Right atrium auricular region (tissue), 2 donors: ENCODE results near the gene REV3L. TPM values are rescaled to one million over a fixed set of nuclear protein-coding genes. Genes with fewer than 3 reads are reported as not detected.

Source experiments
- DNase-seq: peaks from one replicate; pipeline ENCODE4 v3.0.0-alpha.2; 2019; ENCODE audit warnings: low spot score
- H3K27ac ChIP-seq, 2 donors: fragments of 200-600 bp; sonication (generic); 1 replicate in 1 of 2; 2 replicates in 1 of 2; pipeline ENCODE4 v1.5.1; 2016 to 2019
- H3K27me3 ChIP-seq, 2 donors: fragments of 200-600 bp; sonication (generic); one replicate each; pipeline versions ENCODE4 v1.5.1 to v1.6.0; 2017 to 2019
- H3K36me3 ChIP-seq: fragments of 200-600 bp; sonication (generic); one replicate; pipeline ENCODE4 v1.5.1; 2016
- H3K4me1 ChIP-seq, 2 donors: fragments of 200-600 bp; sonication (generic); one replicate each; pipeline versions ENCODE4 v1.5.1 to v1.6.0; 2017 to 2019
- H3K4me3 ChIP-seq, 2 donors: fragments of 200-600 bp; sonication (generic); 1 replicate in 1 of 2; 2 replicates in 1 of 2; pipeline ENCODE4 v1.5.1; 2017 to 2019; ENCODE audit warnings: mild to moderate bottlenecking in 1 of 2, moderate library complexity in 1 of 2
- H3K9me3 ChIP-seq, 2 donors: fragments of 200-600 bp; sonication (generic); one replicate each; pipeline ENCODE4 v1.5.1; 2019
- CTCF ChIP-seq, 2 donors: fragments of 200-600 bp; sonication (generic); IDR thresholded peaks; one replicate each; pipeline ENCODE4 v1.5.1; 2019; ENCODE audit warnings: antibody characterized with exemption in 2 of 2
- total RNA-seq, 2 donors: library from RNA; depleted of rRNA; stranded (reverse); fragments of >200 nt; gene quantifications; one replicate each; pipeline ENCODE4 v1.1.0, GENCODE V29; 2016

REV3L gene
- total RNA-seq, 2 donors from 2014 or later: 14.5 to 34.2 TPM

GRCh38 chr6:111439171-111439570 is 43.8 kb downstream of the REV3L start:
- Histone ChIP-seq H3K27me3 (no peaks in the 10 kb centered on the region), H3K9me3 (no peaks in the 10 kb centered on the region), H3K36me3 (no peaks in the 10 kb centered on the region), H3K4me1 (no peaks in the 10 kb centered on the region), H3K4me3 (no peak overlapping the region), H3K27ac (no peak overlapping the region)
- DNase-seq: no peak
- TF ChIP-seq CTCF (IDR thresholded peaks at IDR 0.05): no peak

GRCh38 chr6:111437573-111437972 is 45.4 kb downstream of the REV3L start:
- H3K27ac ChIP-seq: no peak overlapping the region
- H3K4me1 ChIP-seq: no peaks in the 10 kb centered on the region
- no peak for TF ChIP-seq CTCF (IDR thresholded peaks at IDR 0.05)
- no peaks in the 10 kb centered on the region for H3K27me3 ChIP-seq
- no peaks in the 10 kb centered on the region for H3K36me3 ChIP-seq
- no peaks in the 10 kb centered on the region for H3K9me3 ChIP-seq
- H3K4me3 ChIP-seq: no peak overlapping the region
- DNase-seq: no peak

DNA sequence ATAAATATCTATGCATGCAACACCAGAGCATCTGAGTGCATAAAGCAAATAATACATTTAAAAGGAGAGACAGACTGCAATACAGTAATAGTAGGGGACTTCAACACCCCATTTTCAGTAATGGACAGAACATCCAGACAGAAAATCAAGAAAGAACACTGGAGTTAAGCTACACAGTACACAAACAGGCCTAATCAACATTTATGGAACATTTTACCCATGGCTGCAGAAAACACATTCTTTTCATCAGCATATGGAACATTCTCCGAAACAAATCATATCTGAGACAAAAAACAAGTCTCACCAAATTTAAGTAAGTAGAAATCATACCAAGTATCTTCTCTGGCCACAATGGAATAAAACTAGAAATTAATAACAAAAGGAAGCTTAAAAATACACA is 50.5 kb downstream of the REV3L start:
- no peaks in the 10 kb centered on the region for H3K4me1 ChIP-seq
- no peak overlapping the region for H3K27ac ChIP-seq
- H3K36me3 ChIP-seq: no peaks in the 10 kb centered on the region
- no peak for TF ChIP-seq CTCF (IDR thresholded peaks at IDR 0.05)
- no peaks in the 10 kb centered on the region for H3K27me3 ChIP-seq
- peaks cover 0 to 8% of the 10 kb centered on the region in 2 donors for H3K9me3 ChIP-seq
- no peak for DNase-seq
- no peak overlapping the region for H3K4me3 ChIP-seq

GRCh38 chr6:111430605-111431376 is 52.2 kb downstream of the REV3L start:
- Histone ChIP-seq H3K9me3 (peaks cover 0 to 8% of the 10 kb centered on the region in 2 donors), H3K36me3 (no peaks in the 10 kb centered on the region), H3K4me3 (no peak overlapping the region), H3K4me1 (no peaks in the 10 kb centered on the region), H3K27ac (no peak overlapping the region), H3K27me3 (no peaks in the 10 kb centered on the region)
- no peak for DNase-seq
- TF ChIP-seq CTCF (IDR thresholded peaks at IDR 0.05): no peak

DNA sequence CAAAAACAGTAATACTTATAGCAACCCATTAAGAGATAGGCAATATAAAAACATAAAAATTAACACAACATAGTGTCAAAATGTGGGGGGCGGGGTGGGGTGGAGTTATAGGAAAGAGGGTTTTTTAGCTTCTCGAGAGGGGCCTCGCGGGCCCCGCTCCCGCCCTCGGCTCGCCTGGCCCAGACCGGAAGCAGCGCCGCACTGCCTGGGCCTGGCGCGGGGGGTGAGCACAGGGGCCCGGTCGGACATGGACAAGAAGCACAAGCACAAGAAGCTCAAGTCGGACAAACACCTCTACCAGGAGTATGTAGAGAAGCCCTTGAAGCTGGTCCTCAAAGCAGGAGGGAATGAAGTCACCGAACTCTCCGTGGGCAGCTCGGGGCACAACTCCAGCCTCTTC is 53.4 kb downstream of the REV3L start:
- no peak overlapping the region for H3K4me3 ChIP-seq
- H3K27me3 ChIP-seq: no peaks in the 10 kb centered on the region
- H3K27ac ChIP-seq: no peak overlapping the region
- TF ChIP-seq CTCF (IDR thresholded peaks at IDR 0.05): no peak
- no peaks in the 10 kb centered on the region for H3K36me3 ChIP-seq
- H3K4me1 ChIP-seq: peaks cover 0 to 2% of the 10 kb centered on the region in 2 donors
- DNase-seq: no peak
- H3K9me3 ChIP-seq: peaks cover 0 to 8% of the 10 kb centered on the region in 2 donors

DNA sequence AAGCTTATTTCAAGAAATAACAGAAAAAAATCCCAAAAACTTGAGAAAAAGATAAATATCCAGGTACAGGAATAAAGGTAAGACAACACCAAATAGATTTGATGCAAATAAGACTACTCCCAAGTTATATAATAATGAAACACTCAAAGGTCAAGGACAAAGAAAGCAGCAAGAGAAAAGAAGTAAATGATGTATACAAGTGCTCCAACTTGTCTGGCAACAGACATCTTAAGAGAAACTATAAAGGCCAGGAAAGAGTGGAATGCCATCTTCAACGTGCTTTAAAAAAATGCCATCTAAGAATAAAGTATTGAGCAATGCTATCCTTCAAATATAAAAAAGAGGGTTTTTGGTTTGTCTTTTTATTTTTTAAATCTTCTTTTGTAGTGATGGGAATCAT is 54.2 kb downstream of the REV3L start:
- DNase-seq: no peak
- Histone ChIP-seq H3K4me3 (no peak overlapping the region), H3K9me3 (peaks cover 0 to 8% of the 10 kb centered on the region in 2 donors), H3K36me3 (no peaks in the 10 kb centered on the region), H3K27me3 (no peaks in the 10 kb centered on the region), H3K27ac (no peak overlapping the region), H3K4me1 (peaks cover 0 to 9% of the 10 kb centered on the region in 2 donors)
- no peak for TF ChIP-seq CTCF (IDR thresholded peaks at IDR 0.05)
